GM19397 (cell line): ENCODE data around the gene NOS1AP.
"Not testable (repeated sequence)": the region's sequence is repeated elsewhere in the genome, so short reads cannot be mapped to it uniquely, and the experiment has no call there.

ENCODE experiments used
- ATAC-seq: cut with Tn5 transposase; IDR thresholded peaks from one replicate; pipeline ENCODE4 v1.9.1; 2021; ENCODE audit warnings: mild to moderate bottlenecking, moderate library complexity; ENCODE audit not compliant: unreplicated experiment

NOS1AP gene

GRCh38 chr1:162390396-162391185 is 321.1 kb downstream of the NOS1AP start:
- ATAC-seq = no peak

GRCh38 chr1:162391790-162392563 is 322.5 kb downstream of the NOS1AP start:
- no peak for ATAC-seq

- no peak for ATAC-seq
Measured at GRCh38 chr1:162396201-162396906, 326.9 kb downstream of the NOS1AP start.

GRCh38 chr1:162397039-162397448 is 327.6 kb downstream of the NOS1AP start:
- no peak for ATAC-seq

GRCh38 chr1:162397943-162398560 is 328.6 kb downstream of the NOS1AP start:
- no peak for ATAC-seq

GRCh38 chr1:162398999-162399580 is 329.6 kb downstream of the NOS1AP start:
- ATAC-seq = no peak

GRCh38 chr1:162400790-162401355 is 331.4 kb downstream of the NOS1AP start:
- ATAC-seq = no peak

GRCh38 chr1:162404550-162405160 is 335.2 kb downstream of the NOS1AP start:
- no peak for ATAC-seq

GRCh38 chr1:162405800-162406199 is 336.3 kb downstream of the NOS1AP start:
- no peak for ATAC-seq

GRCh38 chr1:162406811-162407210 is 337.3 kb downstream of the NOS1AP start:
- ATAC-seq = no peak

GRCh38 chr1:162407539-162407938 is 338.0 kb downstream of the NOS1AP start:
- ATAC-seq = no peak

- no peak for ATAC-seq
Measured at GRCh38 chr1:162412002-162412401, 342.5 kb downstream of the NOS1AP start, which contains the start of gene SH2D1B. Gene SH2D1B (minus strand): TSS chr1:162412136. CDS start chr1:162412016, 120 bp downstream.

GRCh38 chr1:162416215-162416614 is 346.7 kb downstream of the NOS1AP start:
- no peak for ATAC-seq

- ATAC-seq = no peak
Measured at GRCh38 chr1:162416909-162417308, 347.4 kb downstream of the NOS1AP start.

GRCh38 chr1:162417650-162418049 is 348.2 kb downstream of the NOS1AP start:
- ATAC-seq = no peak

GRCh38 chr1:162418584-162418983 is 349.1 kb downstream of the NOS1AP start:
- ATAC-seq = not testable (repeated sequence)

- ATAC-seq = not testable (repeated sequence)
Measured at GRCh38 chr1:162419450-162419931, 350.0 kb downstream of the NOS1AP start.
